HEK293 (cell line): Measurements from ENCODE around the gene TMEM185B.

Source experiments
- BCL11A ChIP-seq: fragments of 450-650 bp; formaldehyde crosslinking; IDR thresholded peaks from 2 replicates; pipeline ENCODE4 v1.5.1; 2016; ENCODE audit warnings: low read depth, missing biosample characterization, missing genetic modification characterization
- GLIS2 ChIP-seq: fragments of 450-650 bp; formaldehyde crosslinking; IDR thresholded peaks from 2 replicates; pipeline ENCODE4 v1.5.1; 2016; ENCODE audit warnings: missing biosample characterization, missing genetic modification characterization
- SALL2 ChIP-seq: fragments of 450-650 bp; formaldehyde crosslinking; IDR thresholded peaks from 2 replicates; pipeline ENCODE4 v1.5.0; 2017; ENCODE audit warnings: missing biosample characterization, mild to moderate bottlenecking, missing genetic modification characterization, borderline replicate concordance
- YY1 ChIP-seq: fragments of 450-650 bp; formaldehyde crosslinking; IDR thresholded peaks from 2 replicates; pipeline ENCODE4 v1.5.1; 2018; ENCODE audit warnings: missing biosample characterization, missing genetic modification characterization
- ZNF175 ChIP-seq: fragments of 450-650 bp; formaldehyde crosslinking; IDR thresholded peaks from 2 replicates; pipeline ENCODE4 v1.5.1; 2016; ENCODE audit warnings: missing biosample characterization, missing genetic modification characterization
- ZNF426 ChIP-seq: fragments of 450-650 bp; formaldehyde crosslinking; IDR thresholded peaks from 2 replicates; pipeline ENCODE4 v1.5.1; 2017; ENCODE audit warnings: missing biosample characterization, missing genetic modification characterization, mild to moderate bottlenecking, inconsistent platforms, moderate library complexity
- ZNF473 ChIP-seq: fragments of 450-650 bp; formaldehyde crosslinking; IDR thresholded peaks from 2 replicates; pipeline ENCODE4 v1.5.1; 2017; ENCODE audit warnings: missing biosample characterization, missing genetic modification characterization
- ZNF571 ChIP-seq: fragments of 450-650 bp; formaldehyde crosslinking; IDR thresholded peaks from 2 replicates; pipeline ENCODE4 v1.5.0; 2017; ENCODE audit warnings: missing biosample characterization, missing genetic modification characterization
- ZNF621 ChIP-seq: fragments of 450-650 bp; formaldehyde crosslinking; IDR thresholded peaks from 2 replicates; pipeline ENCODE4 v1.5.1; 2017; ENCODE audit warnings: missing biosample characterization, missing genetic modification characterization
- ZNF792 ChIP-seq: fragments of 450-650 bp; formaldehyde crosslinking; IDR thresholded peaks from 2 replicates; pipeline ENCODE4 v1.5.1; 2016; ENCODE audit warnings: missing biosample characterization, missing genetic modification characterization
- ZNF837 ChIP-seq: fragments of 450-650 bp; formaldehyde crosslinking; IDR thresholded peaks from 2 replicates; pipeline ENCODE4 v1.5.1; 2016; ENCODE audit warnings: missing biosample characterization, missing genetic modification characterization
- TF ChIP-seq, protein P1 (sequence below): fragments of 450-650 bp; formaldehyde crosslinking; IDR thresholded peaks from 2 replicates; pipeline ENCODE4 v1.5.1; 2016; ENCODE audit warnings: missing biosample characterization, missing genetic modification characterization
- TF ChIP-seq, protein P2 (sequence below): fragments of 450-650 bp; formaldehyde crosslinking; IDR thresholded peaks from 2 replicates; pipeline ENCODE4 v1.5.1; 2016; ENCODE audit warnings: missing biosample characterization, missing genetic modification characterization
- TF ChIP-seq, protein P3 (sequence below): fragments of 450-650 bp; formaldehyde crosslinking; IDR thresholded peaks from 2 replicates; pipeline ENCODE4 v1.5.1; 2016; ENCODE audit warnings: missing biosample characterization, missing genetic modification characterization

- no peak for TF ChIP-seq ZNF621 (tag by site-specific recombination)
- no peak for TF ChIP-seq ZNF792 (tag by site-specific recombination)
- TF ChIP-seq, protein P1, sequence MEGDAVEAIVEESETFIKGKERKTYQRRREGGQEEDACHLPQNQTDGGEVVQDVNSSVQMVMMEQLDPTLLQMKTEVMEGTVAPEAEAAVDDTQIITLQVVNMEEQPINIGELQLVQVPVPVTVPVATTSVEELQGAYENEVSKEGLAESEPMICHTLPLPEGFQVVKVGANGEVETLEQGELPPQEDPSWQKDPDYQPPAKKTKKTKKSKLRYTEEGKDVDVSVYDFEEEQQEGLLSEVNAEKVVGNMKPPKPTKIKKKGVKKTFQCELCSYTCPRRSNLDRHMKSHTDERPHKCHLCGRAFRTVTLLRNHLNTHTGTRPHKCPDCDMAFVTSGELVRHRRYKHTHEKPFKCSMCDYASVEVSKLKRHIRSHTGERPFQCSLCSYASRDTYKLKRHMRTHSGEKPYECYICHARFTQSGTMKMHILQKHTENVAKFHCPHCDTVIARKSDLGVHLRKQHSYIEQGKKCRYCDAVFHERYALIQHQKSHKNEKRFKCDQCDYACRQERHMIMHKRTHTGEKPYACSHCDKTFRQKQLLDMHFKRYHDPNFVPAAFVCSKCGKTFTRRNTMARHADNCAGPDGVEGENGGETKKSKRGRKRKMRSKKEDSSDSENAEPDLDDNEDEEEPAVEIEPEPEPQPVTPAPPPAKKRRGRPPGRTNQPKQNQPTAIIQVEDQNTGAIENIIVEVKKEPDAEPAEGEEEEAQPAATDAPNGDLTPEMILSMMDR (tag by site-specific recombination), result no peak
- no peak for TF ChIP-seq ZNF175
- no peak for TF ChIP-seq GLIS2
- TF ChIP-seq SALL2, result no peak
- TF ChIP-seq ZNF837 (tag by site-specific recombination), result no peak
- no peak for TF ChIP-seq BCL11A (tag by site-specific recombination)
- TF ChIP-seq ZNF426 (tag by site-specific recombination), result no peak
- TF ChIP-seq ZNF473 (tag by site-specific recombination), result no peak
- TF ChIP-seq, protein P2, sequence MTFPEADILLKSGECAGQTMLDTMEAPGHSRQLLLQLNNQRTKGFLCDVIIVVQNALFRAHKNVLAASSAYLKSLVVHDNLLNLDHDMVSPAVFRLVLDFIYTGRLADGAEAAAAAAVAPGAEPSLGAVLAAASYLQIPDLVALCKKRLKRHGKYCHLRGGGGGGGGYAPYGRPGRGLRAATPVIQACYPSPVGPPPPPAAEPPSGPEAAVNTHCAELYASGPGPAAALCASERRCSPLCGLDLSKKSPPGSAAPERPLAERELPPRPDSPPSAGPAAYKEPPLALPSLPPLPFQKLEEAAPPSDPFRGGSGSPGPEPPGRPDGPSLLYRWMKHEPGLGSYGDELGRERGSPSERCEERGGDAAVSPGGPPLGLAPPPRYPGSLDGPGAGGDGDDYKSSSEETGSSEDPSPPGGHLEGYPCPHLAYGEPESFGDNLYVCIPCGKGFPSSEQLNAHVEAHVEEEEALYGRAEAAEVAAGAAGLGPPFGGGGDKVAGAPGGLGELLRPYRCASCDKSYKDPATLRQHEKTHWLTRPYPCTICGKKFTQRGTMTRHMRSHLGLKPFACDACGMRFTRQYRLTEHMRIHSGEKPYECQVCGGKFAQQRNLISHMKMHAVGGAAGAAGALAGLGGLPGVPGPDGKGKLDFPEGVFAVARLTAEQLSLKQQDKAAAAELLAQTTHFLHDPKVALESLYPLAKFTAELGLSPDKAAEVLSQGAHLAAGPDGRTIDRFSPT, result no peak
- TF ChIP-seq, protein P3, sequence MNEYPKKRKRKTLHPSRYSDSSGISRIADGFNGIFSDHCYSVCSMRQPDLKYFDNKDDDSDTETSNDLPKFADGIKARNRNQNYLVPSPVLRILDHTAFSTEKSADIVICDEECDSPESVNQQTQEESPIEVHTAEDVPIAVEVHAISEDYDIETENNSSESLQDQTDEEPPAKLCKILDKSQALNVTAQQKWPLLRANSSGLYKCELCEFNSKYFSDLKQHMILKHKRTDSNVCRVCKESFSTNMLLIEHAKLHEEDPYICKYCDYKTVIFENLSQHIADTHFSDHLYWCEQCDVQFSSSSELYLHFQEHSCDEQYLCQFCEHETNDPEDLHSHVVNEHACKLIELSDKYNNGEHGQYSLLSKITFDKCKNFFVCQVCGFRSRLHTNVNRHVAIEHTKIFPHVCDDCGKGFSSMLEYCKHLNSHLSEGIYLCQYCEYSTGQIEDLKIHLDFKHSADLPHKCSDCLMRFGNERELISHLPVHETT, result no peak
- TF ChIP-seq ZNF571 (tag by site-specific recombination), result no peak
- TF ChIP-seq YY1, result no peak
These were observed 13.1 kb upstream of the TMEM185B start for GRCh38 chr2:120236316-120236715.
